Measurements from ENCODE around the gene HCK.

HCK gene

GRCh38 chr20:32124916-32125454 lies 72.9 kb downstream of the HCK start:
- no peak for DNase-seq (ENCODE audit: insufficient read length, low spot score)
- no peak for FAIRE-seq

- DNase-seq (ENCODE audit: insufficient read length, low spot score) (no peak), FAIRE-seq (no peak)
These were observed 73.5 kb downstream of the HCK start for GRCh38 chr20:32125506-32125905.

GRCh38 chr20:32126919-32127318 lies 74.9 kb downstream of the HCK start:
- FAIRE-seq: no peak
- DNase-seq (ENCODE audit: insufficient read length, low spot score): no peak

GRCh38 chr20:32127347-32127746 lies 75.3 kb downstream of the HCK start:
- FAIRE-seq (no peak), DNase-seq (ENCODE audit: insufficient read length, low spot score) (no peak)

GRCh38 chr20:32128167-32128566 lies 76.1 kb downstream of the HCK start:
- FAIRE-seq (no peak), DNase-seq (ENCODE audit: insufficient read length, low spot score) (no peak)

GRCh38 chr20:32129863-32130262 lies 77.8 kb downstream of the HCK start:
- DNase-seq (ENCODE audit: insufficient read length, low spot score) (no peak), FAIRE-seq (no peak)

GRCh38 chr20:32130352-32130751 lies 78.3 kb downstream of the HCK start:
- DNase-seq (ENCODE audit: insufficient read length, low spot score): no peak
- FAIRE-seq: no peak

- DNase-seq (ENCODE audit: insufficient read length, low spot score): no peak
- no peak for FAIRE-seq
These were observed 78.9 kb downstream of the HCK start for GRCh38 chr20:32130965-32131364.

- DNase-seq (ENCODE audit: insufficient read length, low spot score) (no peak), FAIRE-seq (no peak)
These were observed 81.0 kb downstream of the HCK start for GRCh38 chr20:32132911-32133549.

- FAIRE-seq (no peak), DNase-seq (ENCODE audit: insufficient read length, low spot score) (no peak)
These were observed 82.0 kb downstream of the HCK start for GRCh38 chr20:32134026-32134425.

- no peak for FAIRE-seq
- DNase-seq (ENCODE audit: insufficient read length, low spot score): no peak
These were observed 84.0 kb downstream of the HCK start for GRCh38 chr20:32135983-32136515.

- DNase-seq (ENCODE audit: insufficient read length, low spot score): no peak
- FAIRE-seq: no peak
These were observed 86.9 kb downstream of the HCK start for GRCh38 chr20:32138921-32139320.

GRCh38 chr20:32139947-32140346 lies 87.9 kb downstream of the HCK start:
- FAIRE-seq (no peak), DNase-seq (ENCODE audit: insufficient read length, low spot score) (no peak)

- no peak for FAIRE-seq
- no peak for DNase-seq (ENCODE audit: insufficient read length, low spot score)
These were observed 88.6 kb downstream of the HCK start for GRCh38 chr20:32140603-32141002.

- FAIRE-seq (no peak), DNase-seq (ENCODE audit: insufficient read length, low spot score) (no peak)
These were observed 89.5 kb downstream of the HCK start for GRCh38 chr20:32141465-32141980.

GRCh38 chr20:32142088-32142487 lies 90.0 kb downstream of the HCK start:
- no peak for DNase-seq (ENCODE audit: insufficient read length, low spot score)
- no peak for FAIRE-seq

- DNase-seq (ENCODE audit: insufficient read length, low spot score): no peak
- FAIRE-seq: no peak
These were observed 90.9 kb downstream of the HCK start for GRCh38 chr20:32142991-32143390.

- DNase-seq (ENCODE audit: insufficient read length, low spot score) (no peak), FAIRE-seq (no peak)
These were observed 93.0 kb downstream of the HCK start for GRCh38 chr20:32144898-32145662.

GRCh38 chr20:32149566-32150170 lies 97.6 kb downstream of the HCK start:
- no peak for DNase-seq (ENCODE audit: insufficient read length, low spot score)
- FAIRE-seq: no peak

GRCh38 chr20:32150291-32150848 lies 98.3 kb downstream of the HCK start:
- FAIRE-seq (no peak), DNase-seq (ENCODE audit: insufficient read length, low spot score) (no peak)

Data from HTR-8/SVneo (cell line).